K562 (cell line): ENCODE results near the gene MYOT.

ENCODE experiments used
- AFF1 ChIP-seq, 2 experiments: fragments of 450-650 bp; IDR thresholded peaks; 2 replicates each; pipeline ENCODE4 v1.6.1; 2018; ENCODE audit warnings: mild to moderate bottlenecking in 2 of 2, low read depth in 1 of 2; ENCODE audit not compliant: partially characterized antibody in 2 of 2
- ATF4 ChIP-seq: fragments of 450-650 bp; formaldehyde crosslinking; IDR thresholded peaks from 2 replicates; pipeline ENCODE4 v1.4.0; 2022; ENCODE audit warnings: mild to moderate bottlenecking, moderate library complexity
- ATF6 ChIP-seq: sonication (generic); formaldehyde crosslinking; IDR thresholded peaks from 2 replicates; pipeline ENCODE4 v1.4.0; 2020; ENCODE audit warnings: mild to moderate bottlenecking, missing genetic modification reagents
- CCNT2 ChIP-seq: IDR thresholded peaks from 2 replicates; pipeline ENCODE4 v1.6.1; 2011; ENCODE audit warnings: borderline replicate concordance, low read depth, mild to moderate bottlenecking, moderate library complexity, mixed read lengths, low read length; ENCODE audit not compliant: insufficient read length; ENCODE audit errors: extremely low read depth
- HMG20B ChIP-seq: fragments of 250-450 bp; sonication (Bioruptor Pico); IDR thresholded peaks from 2 replicates; pipeline ENCODE4 v1.5.0; 2021; ENCODE audit warnings: mild to moderate bottlenecking
- IFI16 ChIP-seq: fragments of 250-450 bp; sonication (Bioruptor Pico); IDR thresholded peaks from 2 replicates; pipeline ENCODE4 v2.1.2; 2022; ENCODE audit warnings: mild to moderate bottlenecking, inconsistent platforms
- POLR3A ChIP-seq: IDR thresholded peaks from 2 replicates; pipeline ENCODE4 v1.6.1; 2011; ENCODE audit warnings: borderline replicate concordance, mild to moderate bottlenecking, moderate library complexity; ENCODE audit not compliant: insufficient read length, insufficient read depth; ENCODE audit errors: extremely low read depth
- POU5F1 ChIP-seq: fragments of 150-350 bp; IDR thresholded peaks from 2 replicates; pipeline ENCODE4 v1.6.1; 2014; ENCODE audit warnings: borderline replicate concordance, low read length, low read depth, mild to moderate bottlenecking; ENCODE audit not compliant: partially characterized antibody
- REST ChIP-seq, 2 experiments: fragments of 450-650 bp; formaldehyde crosslinking in 1 of 2; IDR thresholded peaks; 2 replicates each; pipeline versions ENCODE4 v1.4.0 to v1.6.1; 2014 to 2020; ENCODE audit warnings: mild to moderate bottlenecking in 2 of 2, borderline replicate concordance in 1 of 2, low read depth in 1 of 2
- TAF1 ChIP-seq: IDR thresholded peaks from 2 replicates; pipeline ENCODE4 v1.6.1; 2011; ENCODE audit warnings: mild to moderate bottlenecking, low read length, moderate library complexity; ENCODE audit not compliant: insufficient read depth, control insufficient read depth, severe bottlenecking; ENCODE audit errors: extremely low read depth
- TEAD2 ChIP-seq: fragments of 450-650 bp; IDR thresholded peaks from 2 replicates; pipeline ENCODE4 v1.6.1; 2016; ENCODE audit warnings: missing genetic modification characterization, control low read depth, missing compliant biosample characterization
- ZNF41 ChIP-seq: fragments of 250-450 bp; sonication (Bioruptor Pico); conservative IDR thresholded peaks from 2 replicates; pipeline ENCODE4 v1.4.0; 2020; ENCODE audit warnings: mild to moderate bottlenecking
- ZNF830 ChIP-seq: fragments of 250-450 bp; sonication (Bioruptor Pico); IDR thresholded peaks from 2 replicates; pipeline ENCODE4 v1.5.0; 2021; ENCODE audit warnings: mild to moderate bottlenecking

- TF ChIP-seq POLR3A (no peak), IFI16 (no peak), POU5F1 (no peak), CCNT2 (no peak), TEAD2 (tag) (no peak), AFF1 (IDR thresholded peaks at IDR 0.05; ENCODE audit: low read depth in 1 of 2, partially characterized antibody in 2 of 2) (no peak), ZNF830 (CRISPR knock-in tag) (no peak), ATF6 (CRISPR knock-in tag) (no peak), REST (IDR thresholded peaks at IDR 0.05; ENCODE audit: borderline replicate concordance) (no peak), REST (CRISPR knock-in tag; IDR thresholded peaks at IDR 0.05; ENCODE audit: low read depth) (no peak), TAF1 (no peak), ATF4 (no peak), ZNF41 (no peak), HMG20B (no peak)
Measured at GRCh38 chr5:137871571-137871970, 3.9 kb downstream of the MYOT start.
